Adrenal gland (tissue), 12 donors: ENCODE results near the gene C6orf52. TPM values are rescaled to one million over a fixed set of nuclear protein-coding genes. Genes with fewer than 3 reads are reported as not detected.
"Not testable (repeated sequence)": the region's sequence is repeated elsewhere in the genome, so short reads cannot be mapped to it uniquely, and the experiment has no call there.

Source experiments
- DNase-seq, 7 donors: peaks; one replicate each; pipeline ENCODE4 v3.0.0-alpha.2; 2019 to 2020
- H3K27ac ChIP-seq, 5 donors: fragments of 200-600 bp; sonication (generic) in 4 of 5; 1 replicate in 3 of 5; 2 replicates in 2 of 5; pipeline versions ENCODE4 v1.5.1 to v1.8.0; 2016 to 2020; ENCODE audit warnings: mild to moderate bottlenecking in 1 of 5
- H3K27me3 ChIP-seq: fragments of 200-600 bp; 2 replicates; pipeline ENCODE4 v1.8.0; 2021
- H3K36me3 ChIP-seq, 2 donors: fragments of 200-600 bp; replicated peaks in 1 of 2; 1 replicate in 1 of 2; 2 replicates in 1 of 2; pipeline versions ENCODE4 v1.5.1 to v1.8.0; 2018 to 2022
- H3K4me1 ChIP-seq, 2 donors: fragments of 200-600 bp; replicated peaks in 1 of 2; 1 replicate in 1 of 2; 2 replicates in 1 of 2; pipeline versions ENCODE4 v1.5.1 to v1.8.0; 2018 to 2021
- H3K4me3 ChIP-seq, 4 donors: fragments of 200-600 bp; sonication (generic) in 3 of 4; one replicate each; pipeline ENCODE4 v1.5.1; 2016 to 2018
- H3K9me3 ChIP-seq, 3 donors: fragments of 200-600 bp; sonication (generic) in 1 of 3; replicated peaks in 1 of 3; 1 replicate in 2 of 3; 2 replicates in 1 of 3; pipeline versions ENCODE4 v1.5.1 to v1.8.0; 2016 to 2021
- CTCF ChIP-seq, 6 experiments: fragments of 450-650 bp in 4 of 6; fragments of 200-600 bp in 2 of 6; sonication (generic) in 1 of 6; IDR thresholded peaks; 1 replicate in 5 of 6; 2 replicates in 1 of 6; pipeline versions ENCODE4 v1.5.1 to v1.8.0; 2016 to 2021; ENCODE audit warnings: antibody characterized with exemption in 6 of 6, mild to moderate bottlenecking in 2 of 6, moderate library complexity in 1 of 6
- POLR2A ChIP-seq, 2 donors: fragments of 450-650 bp; IDR thresholded peaks; one replicate each; pipeline ENCODE4 v1.6.1; 2017; ENCODE audit warnings: antibody characterized with exemption in 2 of 2, mild to moderate bottlenecking in 2 of 2, moderate library complexity in 1 of 2
- WGBS, 4 donors: extraction: QIAGEN DNeasy Blood & Tissue Kit in 2 of 4; methylation state at CpG; one replicate each; pipeline versions ENCODE4 v1.1.5 to v1.1.7; 2013 to 2017; 5-methylcytosine and 5-hydroxymethylcytosine counted together
- intact Hi-C, 2 donors: fragments of 100-400 bp; cut with DNase I; formaldehyde crosslinking; loops; one replicate each; pipeline versions ENCODE4 v1.14.1 to v1.15.0; 2022 to 2023
- polyA plus RNA-seq, 3 donors: library from polyadenylated mRNA; stranded (reverse); fragments of 200-250 nt in 2 of 3; fragments of 350-450 nt in 1 of 3; fragmentation: Illumina TruSeq in 1 of 3; extraction: RNeasy Lipid Tissue Mini Kit (QIAGEN cat#74804) in 1 of 3; gene quantifications; one replicate each; pipeline ENCODE4 v1.2.3, GENCODE V29; 2013 to 2014
- total RNA-seq, 9 donors: library from RNA; depleted of rRNA in 4 of 9; stranded (reverse); fragments of >200 nt in 4 of 9; fragments of 120-200 nt in 1 of 9; fragmentation: NEBNext Ultra II Directional in 1 of 9; extraction: Animal tissue kit (Norgen Biotek cat#: 25700) in 1 of 9; gene quantifications; one replicate each; pipeline versions ENCODE4 v1.1.0 to v1.2.4, GENCODE V29; 2013 to 2023
- donor health status: healthy with polysubstance abuse.
- donor health status: Bipolar disorder and iron deficiency.
- donor health status: DM: yes; HTN: yes; CAD: no.
- donor health status: DM: no; HTN: no; CAD: no.
- donor health status: DM: no; HTN: no; CAD: no.
- donor health status: DM: yes; HTN: yes; CAD: no.

C6orf52 gene
- total and polyA plus RNA-seq, 12 donors: 0.96 to 5.5 (median 2.8) TPM; not detected in 3

- intact Hi-C loops: no loop called here
- H3K27ac ChIP-seq: no peak overlapping the region
- no peaks in the 10 kb centered on the region for H3K9me3 ChIP-seq
- 70 to 86% (median 79%) methylated on average over 4 to 6 of the region's 6 CpGs for WGBS, 4 donors
- no peaks in the 10 kb centered on the region for H3K4me1 ChIP-seq
- H3K4me3 ChIP-seq: no peak overlapping the region
- TF ChIP-seq CTCF (IDR thresholded peaks at IDR 0.05): no peak
- no peak for TF ChIP-seq POLR2A (IDR thresholded peaks at IDR 0.05)
- H3K36me3 ChIP-seq: no peaks in the 10 kb centered on the region
- no peak for DNase-seq
- H3K27me3 ChIP-seq: no peaks in the 10 kb centered on the region
Measured at GRCh38 chr6:10668126-10668917, 26.1 kb downstream of the C6orf52 start.

GRCh38 chr6:10665595-10665994, 28.8 kb downstream of the C6orf52 start:
- intact Hi-C loops, H3K4me1 ChIP-seq, H3K9me3 ChIP-seq, H3K36me3 ChIP-seq, H3K27ac ChIP-seq, DNase-seq, H3K27me3 ChIP-seq, H3K4me3 ChIP-seq: not testable (repeated sequence)
- WGBS, 4 donors: 38 to 51% (median 48%) methylated on average over 1 of the region's 1 CpG

GRCh38 chr6:10662742-10663141, 31.7 kb downstream of the C6orf52 start:
- no peak overlapping the region for H3K27ac ChIP-seq
- 75 to 82% (median 78%) methylated on average over 2 of the region's 2 CpGs for WGBS, 4 donors
- intact Hi-C loops: no loop called here
- no peaks in the 10 kb centered on the region for H3K4me1 ChIP-seq
- H3K9me3 ChIP-seq: no peaks in the 10 kb centered on the region
- no peak overlapping the region for H3K4me3 ChIP-seq
- H3K36me3 ChIP-seq: no peaks in the 10 kb centered on the region
- no peak for DNase-seq
- TF ChIP-seq POLR2A (IDR thresholded peaks at IDR 0.05) (no peak), CTCF (IDR thresholded peaks at IDR 0.05) (no peak)
- no peaks in the 10 kb centered on the region for H3K27me3 ChIP-seq

DNA sequence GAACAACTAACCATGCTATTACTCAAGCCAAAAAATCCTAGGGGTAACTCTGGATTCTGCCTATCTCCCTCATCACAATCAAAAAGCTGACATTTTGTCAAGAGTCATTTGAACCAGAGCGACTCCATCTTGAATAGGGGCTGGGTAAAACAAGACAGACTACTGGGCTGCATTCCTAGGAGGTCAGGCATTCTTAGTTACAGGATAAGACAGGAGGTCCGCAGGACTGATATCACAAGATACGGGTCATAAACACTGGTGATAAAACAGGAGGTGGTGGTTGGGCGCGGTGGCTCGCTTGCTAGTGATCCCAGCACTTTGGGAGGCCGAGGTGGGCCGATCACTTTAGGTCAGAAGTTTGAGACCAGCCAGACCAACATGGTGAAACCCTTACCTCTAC, 32.2 kb downstream of the C6orf52 start:
- no peak overlapping the region for H3K4me3 ChIP-seq
- 85 to 94% (median 87%) methylated on average over 8 of the region's 8 CpGs for WGBS, 4 donors
- no peak for TF ChIP-seq CTCF (IDR thresholded peaks at IDR 0.05)
- TF ChIP-seq POLR2A (IDR thresholded peaks at IDR 0.05): no peak
- no peak overlapping the region for H3K27ac ChIP-seq
- H3K27me3 ChIP-seq: no peaks in the 10 kb centered on the region
- no peaks in the 10 kb centered on the region for H3K9me3 ChIP-seq
- no peaks in the 10 kb centered on the region for H3K4me1 ChIP-seq
- intact Hi-C loops: no loop called here
- H3K36me3 ChIP-seq: no peaks in the 10 kb centered on the region
- no peak for DNase-seq

GRCh38 chr6:10660431-10661191, 33.8 kb downstream of the C6orf52 start:
- intact Hi-C loops, H3K27me3 ChIP-seq, H3K27ac ChIP-seq, H3K36me3 ChIP-seq, DNase-seq, H3K4me3 ChIP-seq, H3K9me3 ChIP-seq, H3K4me1 ChIP-seq: not testable (repeated sequence)
- WGBS, 4 donors: 83 to 92% (median 85%) methylated on average over 11 of the region's 11 CpGs
